Fibroblast of skin of scalp (primary cell): ENCODE results near the gene GOSR1. TPM values are rescaled to one million over a fixed set of nuclear protein-coding genes. Genes with fewer than 3 reads are reported as not detected.
"Not testable (repeated sequence)": the region's sequence is repeated elsewhere in the genome, so short reads cannot be mapped to it uniquely, and the experiment has no call there.

Experiments used
- DNase-seq: peaks from one replicate; pipeline ENCODE4 v3.0.0-alpha.2; 2013
- polyA plus RNA-seq, 2 experiments: library from polyadenylated mRNA; unstranded; fragments of 120-200 nt; gene quantifications; one replicate each; pipeline ENCODE4 v1.2.1, GENCODE V29; 2013; ENCODE audit not compliant: insufficient read length in 2 of 2

GOSR1 gene
- 28.2 TPM for polyA plus RNA-seq (2013, experiment 1 of 2; ENCODE audit: insufficient read length)
- polyA plus RNA-seq (2013, experiment 2 of 2; ENCODE audit: insufficient read length), result 31.5 TPM

DNA sequence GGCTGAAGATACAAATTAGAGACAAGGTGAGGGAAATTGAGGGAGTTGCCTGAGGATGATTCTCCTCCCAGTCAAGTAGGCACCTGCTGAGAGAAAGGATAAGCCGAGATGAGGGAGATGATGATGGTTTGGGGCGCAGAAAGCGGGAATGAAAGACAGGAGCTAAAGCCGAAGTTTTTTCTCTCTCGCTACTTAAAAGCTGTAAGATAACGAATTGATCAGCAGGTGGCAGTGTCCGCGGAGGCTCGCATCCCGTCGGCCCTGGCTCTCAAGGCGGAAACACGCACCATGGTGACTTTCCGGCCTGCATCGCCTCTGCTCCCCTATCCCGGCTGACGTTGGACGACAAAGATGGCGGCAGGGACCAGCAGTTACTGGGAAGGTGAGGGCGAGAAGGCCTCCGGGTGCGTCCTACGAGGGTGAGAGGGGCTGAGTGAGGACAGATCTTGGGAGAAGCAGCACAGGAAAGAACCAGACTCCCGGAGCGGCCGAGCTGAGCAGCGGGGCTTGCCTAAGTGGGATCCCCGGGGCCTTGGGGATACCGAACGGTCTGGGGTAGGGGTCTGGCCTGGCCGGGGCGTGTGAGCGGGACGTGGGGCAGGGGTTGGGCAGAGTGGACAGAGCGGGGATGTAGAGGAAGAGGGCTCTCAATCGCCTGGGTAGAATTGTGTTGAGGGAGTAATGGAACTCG lies at the start of gene GOSR1:
Gene GOSR1, plus strand, starts transcription at position 326 of the 691 bp plus-strand sequence. Its CDS starts 26 bp downstream, at position 352.
- peak; percentile 95 for DNase-seq

DNA sequence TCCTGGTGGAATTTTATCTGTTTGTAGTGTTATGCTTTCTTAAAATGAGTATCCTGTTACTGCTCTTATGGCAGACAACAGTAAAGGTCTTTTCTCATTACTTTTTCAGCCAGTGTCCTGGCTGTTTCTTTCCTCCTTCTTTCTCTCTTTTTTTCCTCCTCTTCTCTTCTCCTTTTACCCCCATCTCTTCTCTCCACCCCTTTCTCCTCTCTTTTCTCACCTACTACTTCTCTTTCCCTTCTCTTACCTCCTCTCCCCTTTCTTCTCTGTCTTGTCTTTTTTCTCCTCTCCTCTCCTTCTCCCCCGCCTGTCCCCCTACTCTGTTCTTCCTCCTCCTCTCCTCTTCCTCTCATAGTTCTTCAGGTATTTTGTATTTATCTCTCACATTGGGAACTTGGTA lies 49.6 kb upstream of the GOSR1 start:
- DNase-seq, result no peak

DNA sequence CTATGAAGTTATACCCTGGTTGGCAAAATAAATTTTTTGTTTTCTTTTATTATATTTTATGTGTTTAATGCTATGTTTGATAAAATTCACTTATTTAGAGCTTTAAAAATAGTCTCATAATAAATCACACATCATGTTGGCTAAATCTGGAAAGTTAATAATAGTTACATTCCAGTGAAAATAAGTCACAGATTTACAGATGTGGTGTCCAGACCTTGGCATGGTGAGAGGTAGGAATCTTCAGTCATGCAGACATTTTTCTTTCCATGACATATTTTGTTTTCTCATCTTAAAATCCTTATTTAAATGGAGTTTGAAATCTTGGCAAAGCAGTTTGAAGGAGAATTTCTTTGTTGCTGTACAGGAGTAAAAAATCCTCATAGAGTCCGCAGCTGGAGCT lies 48.1 kb upstream of the GOSR1 start:
- peak; percentile 81 for DNase-seq

DNA sequence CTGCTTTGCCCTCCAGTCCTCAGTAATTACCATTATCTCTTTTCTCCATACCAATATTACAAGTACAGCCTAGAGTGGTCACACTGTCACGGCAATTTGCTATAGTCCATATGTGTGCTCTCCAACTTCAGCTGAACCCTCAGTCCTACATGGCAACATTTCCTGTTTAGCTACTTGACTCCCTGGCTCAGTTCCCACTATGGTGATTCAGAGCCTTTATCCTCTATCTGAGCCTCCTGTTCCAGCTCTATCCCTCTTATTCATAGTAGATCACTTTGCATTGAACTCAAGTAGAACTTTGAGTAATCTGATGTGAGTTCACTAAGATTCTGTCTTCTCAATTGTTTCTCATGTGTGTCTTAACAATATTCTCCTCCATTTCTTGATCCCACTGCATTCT lies 43.7 kb upstream of the GOSR1 start:
- peak; percentile 85 for DNase-seq

DNA sequence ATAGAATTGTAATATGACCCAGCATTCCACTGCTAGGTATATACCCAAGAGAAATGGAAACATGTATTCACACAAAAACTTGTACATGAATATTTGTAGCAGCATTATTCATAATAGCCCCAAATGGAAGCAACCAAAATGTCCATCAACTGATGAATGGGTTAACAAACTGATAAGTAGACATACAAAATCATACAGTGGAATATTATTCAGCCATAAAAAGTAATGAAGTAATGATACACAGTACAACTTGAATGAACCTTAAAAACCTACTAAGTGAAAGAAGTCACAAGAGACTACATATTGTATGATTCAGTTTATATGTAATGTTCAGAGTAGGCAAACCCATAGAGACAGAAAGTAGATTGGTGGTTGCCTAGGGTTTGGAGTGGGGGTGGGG lies 40.5 kb upstream of the GOSR1 start:
- DNase-seq, result no peak

DNA sequence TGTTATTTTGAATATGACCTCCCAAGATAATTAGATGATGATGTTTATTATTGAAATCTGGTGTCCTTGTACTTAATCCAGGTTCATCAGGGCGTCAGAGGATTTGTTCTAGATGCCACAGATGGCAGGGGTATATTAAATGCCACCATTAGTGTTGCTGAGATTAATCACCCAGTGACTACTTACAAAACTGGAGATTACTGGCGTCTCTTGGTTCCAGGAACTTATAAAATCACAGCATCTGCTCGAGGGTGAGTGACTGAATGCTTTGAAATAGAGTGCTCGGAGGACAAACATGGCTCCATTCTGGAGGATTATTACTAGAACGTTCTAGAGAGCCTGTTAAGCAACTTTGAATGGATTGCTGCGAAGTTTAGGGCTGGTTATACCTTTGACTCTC lies 33.5 kb upstream of the GOSR1 start:
- no peak for DNase-seq

DNA sequence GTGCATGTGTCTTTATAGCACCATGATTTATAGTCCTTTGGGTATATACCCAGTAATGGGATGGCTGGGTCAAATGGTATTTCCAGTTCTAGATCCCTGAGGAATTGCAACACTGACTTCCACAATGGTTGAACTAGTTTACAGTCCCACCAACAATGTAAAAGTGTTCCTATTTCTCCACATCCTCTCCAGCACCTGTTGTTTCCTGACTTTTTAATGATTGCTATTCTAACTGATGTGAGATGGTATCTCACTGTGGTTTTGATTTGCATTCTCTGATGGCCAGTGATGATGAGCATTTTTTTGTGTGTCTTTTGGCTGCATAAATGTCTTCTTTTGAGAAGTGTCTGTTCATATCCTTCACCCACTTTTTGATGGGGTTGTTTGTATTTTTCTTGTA lies 30.6 kb upstream of the GOSR1 start:
- DNase-seq, result not testable (repeated sequence)

DNA sequence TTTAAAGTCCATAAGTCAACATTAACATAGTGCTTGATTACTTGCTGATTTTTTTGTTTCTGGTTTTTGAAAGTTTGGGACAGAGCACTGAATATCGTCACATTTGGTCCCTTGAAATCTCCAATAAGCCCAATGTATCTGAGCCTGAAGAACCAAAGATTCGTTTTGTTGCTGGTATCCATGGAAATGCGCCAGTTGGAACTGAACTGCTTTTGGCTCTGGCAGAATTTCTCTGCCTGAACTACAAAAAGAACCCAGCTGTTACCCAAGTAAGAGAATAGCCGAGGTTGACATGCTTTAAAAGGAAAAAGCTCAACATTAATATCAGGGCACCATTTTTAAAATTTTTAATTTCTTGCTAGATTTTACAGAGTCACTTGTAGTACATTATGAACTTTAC lies 27.7 kb upstream of the GOSR1 start:
- DNase-seq, result no peak

DNA sequence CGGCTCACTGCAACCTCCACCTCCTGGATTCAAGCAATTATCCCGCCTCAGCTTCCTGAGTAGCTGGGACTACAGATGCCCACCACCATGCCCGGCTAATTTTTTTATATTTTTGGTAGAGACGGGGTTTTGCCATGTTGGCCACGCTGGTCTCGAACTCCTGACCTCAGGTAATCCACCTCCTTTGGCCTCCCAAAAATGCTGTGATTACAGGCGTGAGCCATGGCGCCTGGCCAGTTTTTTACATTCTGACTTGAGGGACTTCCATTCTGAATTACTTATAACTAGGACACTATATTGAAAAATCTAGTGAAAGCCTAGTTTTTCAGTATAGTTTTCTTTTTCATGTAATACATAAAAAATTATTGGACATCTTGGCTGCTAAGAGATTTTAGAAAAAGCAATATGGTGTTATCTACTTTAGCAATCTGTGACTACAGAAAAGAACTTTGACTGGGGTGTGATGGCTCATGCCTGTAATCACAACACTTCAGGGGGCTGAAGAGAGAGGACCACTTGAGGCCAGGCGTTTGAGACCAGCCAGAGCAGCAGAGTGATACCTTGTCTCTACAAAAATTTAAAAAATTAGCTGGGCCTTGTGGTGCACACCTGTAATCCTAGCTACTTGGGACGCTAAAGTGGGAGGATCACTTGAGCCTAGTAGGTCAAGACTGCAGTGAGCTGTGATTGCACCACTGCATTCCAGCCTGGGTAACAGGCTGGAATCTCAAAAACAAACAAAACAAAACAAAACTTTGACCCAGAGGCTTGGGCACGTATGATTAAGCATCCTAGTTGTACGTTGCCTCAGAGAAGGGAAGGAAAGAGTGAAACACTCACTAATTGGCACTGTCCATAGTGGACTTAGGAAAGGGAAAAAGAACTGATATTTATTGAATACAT lies 26.8 kb upstream of the GOSR1 start:
- no peak for DNase-seq

DNA sequence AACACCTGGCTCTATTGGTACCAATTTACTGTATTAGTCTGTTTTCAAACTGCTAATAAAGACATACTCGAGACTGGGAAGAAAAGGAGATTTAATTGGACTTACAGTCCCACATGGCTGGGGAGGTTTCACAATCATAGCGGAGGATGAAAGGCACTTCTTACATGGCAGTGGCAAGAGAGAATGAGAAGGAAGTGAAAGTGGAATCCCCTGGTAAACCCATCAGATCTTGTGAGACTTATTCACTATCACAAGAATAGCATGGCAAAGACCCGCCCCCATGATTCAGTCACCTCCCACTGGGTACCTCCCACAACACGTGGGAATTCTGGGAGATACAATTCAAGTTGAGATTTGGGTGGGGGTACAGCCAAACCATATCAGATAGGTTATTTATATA lies 22.6 kb upstream of the GOSR1 start:
- DNase-seq, result no peak

DNA sequence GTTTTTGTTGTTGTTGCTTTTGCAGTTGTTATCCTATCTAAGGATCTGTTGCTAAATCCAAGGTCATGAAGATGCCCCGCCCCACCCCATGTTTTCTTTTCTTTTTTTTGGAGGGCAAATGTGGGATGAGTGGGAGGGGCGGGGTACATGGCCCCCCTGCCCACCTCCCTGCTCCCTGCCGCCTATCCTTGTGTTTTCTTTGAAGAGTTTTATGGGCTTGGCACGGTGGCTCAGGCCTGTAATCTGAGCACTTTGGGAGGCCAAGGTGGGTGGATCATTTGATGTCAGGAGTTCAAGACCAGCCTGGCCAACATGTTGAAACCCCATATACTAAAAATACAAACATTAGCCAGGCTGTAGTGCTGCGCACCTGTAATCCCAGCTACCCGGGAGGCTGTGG lies 18.8 kb upstream of the GOSR1 start:
- DNase-seq, result no peak

DNA sequence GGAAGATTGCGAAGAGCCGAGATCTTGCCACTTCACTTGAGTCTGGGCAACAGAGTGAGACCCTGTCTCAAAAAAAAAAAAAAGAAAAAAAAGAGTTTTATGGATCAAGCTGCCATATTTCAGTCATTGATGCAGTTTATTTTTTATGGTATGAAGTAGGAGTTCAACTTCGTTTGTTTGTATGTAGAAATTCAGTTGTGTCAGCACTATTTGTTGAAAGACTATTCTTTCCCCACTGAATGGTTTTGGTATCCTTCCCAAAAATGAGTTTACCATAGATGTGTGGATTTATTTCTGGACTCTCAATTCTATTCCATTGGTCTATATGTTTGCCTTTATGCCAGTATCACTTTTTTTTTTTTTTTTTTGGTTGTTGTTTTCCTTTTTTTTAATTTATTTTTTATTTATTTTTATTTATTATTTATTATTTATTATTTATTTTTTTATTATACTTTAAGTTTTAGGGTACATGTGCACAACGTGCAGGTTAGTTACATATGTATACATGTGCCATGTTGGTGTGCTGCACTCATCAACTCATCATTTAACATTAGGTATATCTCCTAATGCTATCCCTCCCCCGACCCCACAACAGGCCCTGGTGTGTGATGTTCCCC lies 18.3 kb upstream of the GOSR1 start:
- DNase-seq, result not testable (repeated sequence)

DNA sequence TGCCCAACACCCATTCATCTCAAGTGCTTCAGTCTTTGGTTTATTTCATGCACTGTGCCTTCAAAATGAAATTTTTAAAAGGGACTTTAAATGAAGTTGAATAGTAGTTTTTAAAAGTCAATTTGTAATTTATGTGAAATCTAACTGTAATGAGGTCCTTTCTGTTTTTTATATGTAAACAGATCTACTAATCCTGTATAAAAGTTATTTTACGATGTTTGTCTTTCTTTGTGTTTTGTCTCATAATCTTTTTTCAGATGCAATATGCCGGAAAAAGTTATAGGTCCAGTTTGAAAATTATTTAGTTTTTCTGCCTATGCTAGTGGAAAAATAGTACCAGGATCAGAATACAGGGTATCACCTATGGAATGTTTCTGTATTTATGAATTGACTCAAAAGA lies 8.7 kb upstream of the GOSR1 start:
- DNase-seq, result no peak

DNA sequence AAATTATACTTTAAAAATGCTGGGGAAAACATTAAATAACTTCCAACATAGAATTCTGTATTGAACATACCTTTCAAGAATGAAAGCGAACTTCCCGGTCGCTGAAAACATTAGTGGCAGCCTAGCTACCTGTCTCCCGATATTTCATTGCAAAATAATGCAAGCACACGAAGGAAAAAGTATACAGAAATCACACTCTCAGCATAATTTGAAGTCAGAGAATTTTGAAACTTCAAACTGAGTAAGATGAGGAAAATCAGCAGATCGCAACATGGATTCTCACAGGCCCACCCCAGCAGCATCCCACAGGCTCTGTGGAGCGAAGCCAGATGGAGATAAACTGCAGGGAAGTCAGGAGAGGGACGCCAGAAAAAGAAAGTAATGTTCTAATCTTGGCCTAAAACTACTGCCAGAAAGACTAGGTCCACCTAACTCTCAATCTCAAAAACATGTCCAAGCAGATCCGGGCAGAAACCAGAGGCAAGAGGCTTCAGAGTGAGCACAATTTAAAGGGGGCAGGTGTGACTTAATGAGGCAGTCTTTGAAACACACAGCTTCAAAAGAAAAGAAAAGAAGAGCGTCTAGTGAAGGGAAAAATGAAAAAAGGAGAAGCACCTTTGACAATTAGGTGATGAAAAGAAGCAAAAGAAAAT lies 4.8 kb upstream of the GOSR1 start:
- DNase-seq, result no peak

DNA sequence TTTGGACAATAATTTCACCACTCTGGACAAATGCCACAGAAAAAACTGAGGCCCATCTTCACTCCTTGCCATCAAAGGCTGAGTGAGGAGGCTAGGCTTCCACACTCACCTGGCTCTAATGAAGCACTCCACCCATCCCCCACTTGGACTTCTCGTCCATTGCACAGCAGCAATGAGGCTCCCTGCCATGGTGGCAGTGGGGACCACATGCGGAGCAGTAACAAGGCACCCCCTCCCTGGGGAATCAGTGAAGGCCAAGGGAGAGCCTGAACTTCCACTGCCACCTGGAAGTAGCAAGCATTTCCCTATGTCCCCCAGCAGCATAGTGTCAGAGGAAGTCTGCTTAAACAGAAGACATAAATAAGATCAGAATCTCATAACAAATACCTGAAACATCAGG lies 2.0 kb upstream of the GOSR1 start:
- DNase-seq, result no peak

DNA sequence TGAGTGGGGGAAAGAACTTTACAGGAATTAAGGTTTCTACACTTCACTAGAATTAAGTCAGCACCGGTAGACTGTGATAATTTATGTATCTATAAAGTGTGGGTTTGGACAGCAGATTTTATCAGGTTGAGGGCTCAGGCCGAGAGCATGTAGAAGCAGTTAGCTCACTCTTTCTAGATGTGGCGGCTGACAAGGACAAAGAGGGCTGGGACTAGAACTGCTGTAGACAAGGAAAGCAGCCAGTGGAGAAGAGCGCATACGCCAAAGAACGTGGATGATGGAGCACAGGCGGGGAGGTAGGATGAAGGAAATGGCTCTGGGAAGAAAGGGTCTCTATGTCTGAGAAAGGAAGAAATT lies 504 bp upstream of the GOSR1 start:
- no peak for DNase-seq

DNA sequence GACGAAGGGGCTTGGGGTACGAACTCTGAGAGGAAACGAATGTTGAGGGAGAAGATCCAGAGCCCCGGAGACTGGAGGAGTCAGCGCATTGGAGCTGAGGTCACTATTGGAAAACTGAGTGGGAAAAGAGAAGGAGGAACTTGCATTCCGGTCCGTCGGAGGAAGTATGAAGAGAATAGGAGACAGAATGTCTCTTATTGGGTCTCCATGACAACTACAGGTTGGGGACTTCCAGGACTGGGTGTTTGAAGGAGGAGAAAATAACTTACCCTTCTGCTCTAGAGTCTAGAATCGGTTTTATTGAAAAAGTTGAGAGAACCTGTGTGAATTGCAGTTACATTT lies 537 bp downstream of the GOSR1 start:
- DNase-seq, result no peak

DNA sequence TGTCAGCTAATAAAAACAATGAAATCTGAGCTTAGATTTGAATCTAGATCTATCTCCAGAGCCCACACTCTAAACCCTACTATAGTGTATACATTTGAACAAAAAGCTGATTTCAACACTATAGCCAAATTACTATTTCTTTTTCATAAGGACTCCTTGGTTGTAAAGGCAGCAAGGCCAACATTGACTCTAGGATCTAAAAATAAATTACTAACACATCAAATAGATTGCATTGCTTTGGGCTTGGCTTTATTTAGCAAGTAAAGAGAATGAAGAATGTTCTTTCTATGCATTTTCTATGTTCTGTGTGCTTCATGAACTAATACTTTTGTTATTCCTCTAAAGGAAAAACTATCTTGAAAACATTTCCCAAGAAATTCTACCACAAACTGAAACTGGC lies 5.3 kb downstream of the GOSR1 start:
- no peak for DNase-seq

DNA sequence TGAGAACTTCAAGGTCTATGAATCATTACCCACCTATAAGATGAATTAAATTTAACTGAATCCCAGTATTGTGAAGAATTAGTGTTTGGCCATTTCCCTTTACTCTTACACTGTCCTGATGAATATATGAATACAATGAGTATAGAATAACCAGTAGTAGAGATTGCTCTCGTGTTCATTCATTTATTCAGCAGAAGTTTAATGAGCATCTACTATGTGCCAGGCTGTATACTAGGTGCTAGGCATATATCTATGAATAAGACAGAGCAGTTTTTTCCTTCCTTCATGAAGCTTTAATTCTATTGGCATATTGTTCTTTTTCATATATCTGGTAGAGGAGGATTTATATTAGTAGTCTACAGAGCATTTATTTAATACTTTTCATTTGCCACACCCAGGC lies 6.0 kb downstream of the GOSR1 start:
- DNase-seq, result no peak

DNA sequence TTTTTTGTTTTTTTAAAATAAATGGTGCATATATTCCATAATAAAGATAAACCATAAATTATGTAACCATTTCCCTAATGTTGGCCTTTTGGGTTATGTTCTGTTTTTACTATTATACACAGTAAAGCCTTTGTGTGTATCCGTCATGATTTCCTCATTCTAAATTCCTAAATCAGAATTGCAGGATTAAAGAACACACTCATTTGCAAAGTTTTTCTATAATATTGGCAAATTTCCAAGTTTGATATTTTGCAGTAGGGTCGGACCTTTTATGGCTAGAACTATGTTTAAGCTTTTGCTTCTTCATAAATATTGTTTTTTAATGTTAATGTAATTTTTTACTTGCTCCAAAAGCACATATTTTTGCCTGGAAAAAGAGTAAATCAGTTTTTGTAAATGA lies 16.6 kb downstream of the GOSR1 start:
- DNase-seq, result no peak

DNA sequence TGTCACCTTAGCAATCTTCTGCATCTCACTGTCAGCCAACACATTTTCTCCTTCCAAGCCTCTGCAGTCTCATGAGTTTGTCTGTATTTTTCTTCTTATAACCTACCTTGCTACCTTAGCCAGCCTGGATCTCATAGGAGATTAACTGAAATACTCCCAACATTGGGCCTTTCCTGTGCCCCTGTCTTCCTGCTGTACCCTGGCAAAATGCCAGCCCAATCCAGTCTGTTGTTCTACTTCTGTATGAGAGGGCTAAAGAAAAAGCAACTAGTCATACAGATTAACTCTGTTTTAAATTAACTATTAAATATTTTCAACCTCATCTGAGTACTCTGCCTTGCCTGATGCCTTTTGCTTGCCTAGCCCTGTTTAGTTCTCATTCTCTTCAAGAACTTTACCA lies 18.4 kb downstream of the GOSR1 start:
- no peak for DNase-seq

DNA sequence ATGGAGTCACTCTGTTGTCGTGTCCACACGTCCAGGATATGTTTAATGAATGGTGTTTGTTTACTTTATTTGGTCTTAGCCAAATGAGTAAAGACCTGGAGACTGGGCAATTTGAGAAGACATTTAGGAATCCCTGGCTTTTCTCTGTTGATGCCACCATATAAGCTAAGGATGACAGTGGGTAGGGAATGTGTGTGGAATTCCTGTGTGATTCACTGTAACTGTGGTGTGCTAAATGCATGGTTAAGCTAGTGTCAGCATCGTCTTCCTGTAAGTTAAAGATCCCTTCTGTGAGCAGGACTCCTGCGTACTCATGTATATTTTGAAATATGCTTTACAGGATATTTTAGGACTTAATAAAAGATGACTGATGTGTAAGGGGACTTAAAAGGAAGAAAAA lies 26.4 kb downstream of the GOSR1 start:
- DNase-seq, result peak; percentile 22

DNA sequence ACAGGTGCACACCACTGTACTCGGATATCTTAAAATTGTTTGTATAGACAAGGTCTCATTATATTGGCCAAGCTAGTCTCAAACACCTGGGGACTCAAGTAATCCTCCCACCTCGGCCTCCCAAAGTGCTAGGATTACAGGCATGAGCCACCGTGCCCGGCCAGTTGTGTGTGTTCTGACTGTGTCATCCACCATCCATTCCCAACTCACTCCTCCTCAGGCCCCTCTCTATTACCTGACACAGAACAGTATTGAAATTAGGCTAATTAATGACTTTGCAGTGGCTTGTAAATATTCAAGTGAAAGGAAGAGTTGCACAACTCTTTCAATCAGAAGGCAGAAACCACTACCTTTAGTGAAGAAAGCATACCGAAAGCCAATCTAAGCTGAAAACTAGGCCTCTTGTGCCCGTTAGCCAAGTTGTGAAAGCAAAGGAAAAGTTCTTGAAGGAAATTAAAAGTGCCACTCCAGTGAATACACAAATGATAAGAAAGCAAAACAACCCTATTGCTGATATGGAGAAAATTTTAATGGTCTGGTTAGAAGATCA lies 28.7 kb downstream of the GOSR1 start:
- no peak for DNase-seq
